Erythroblast (primary cell): ENCODE results near the gene SH3RF1.

Source experiments
- GATA1 ChIP-seq: IDR thresholded peaks from 2 replicates; pipeline ENCODE4 v1.6.1; 2011; ENCODE audit warnings: low read depth, mild to moderate bottlenecking, control low read depth, low read length, moderate library complexity
- POLR2A ChIP-seq: IDR thresholded peaks from 2 replicates; pipeline ENCODE4 v1.6.1; 2011; ENCODE audit warnings: mild to moderate bottlenecking, low read length

DNA sequence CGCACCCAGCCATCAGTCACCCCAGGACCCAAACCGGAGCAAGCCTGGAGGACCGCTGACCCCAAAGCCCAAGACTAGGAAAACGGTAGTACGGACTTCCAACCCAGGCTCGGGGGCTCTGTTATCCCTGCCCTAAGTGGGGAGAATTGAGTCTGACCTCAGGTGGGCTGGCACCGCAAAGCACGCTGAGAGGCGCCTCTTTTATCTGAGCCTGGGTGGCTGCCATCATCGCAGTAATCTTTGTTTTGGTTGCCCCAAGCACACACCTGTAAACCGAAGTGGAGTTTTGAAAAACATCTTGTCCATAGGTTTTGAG lies 894 bp upstream of the SH3RF1 start:
- TF ChIP-seq POLR2A = no peak
- TF ChIP-seq GATA1 = no peak
